GM12865 (cell line): ENCODE data around the gene CHRD.

Experiments
- DNase-seq: peaks from one replicate; pipeline ENCODE4 v3.0.0; 2010; ENCODE audit warnings: low read depth
- H3K4me3 ChIP-seq: 2 replicates; pipeline ENCODE4 v1.5.1; 2011; ENCODE audit warnings: mild to moderate bottlenecking, low read depth, low read length, control low read depth
- TF ChIP-seq, protein P1 (sequence below): IDR thresholded peaks from 2 replicates; pipeline ENCODE4 v1.5.1; 2011; ENCODE audit warnings: low read length, control low read depth, low read depth, inconsistent platforms; ENCODE audit not compliant: insufficient read depth; ENCODE audit errors: missing control alignments

Gene CHRD

DNA sequence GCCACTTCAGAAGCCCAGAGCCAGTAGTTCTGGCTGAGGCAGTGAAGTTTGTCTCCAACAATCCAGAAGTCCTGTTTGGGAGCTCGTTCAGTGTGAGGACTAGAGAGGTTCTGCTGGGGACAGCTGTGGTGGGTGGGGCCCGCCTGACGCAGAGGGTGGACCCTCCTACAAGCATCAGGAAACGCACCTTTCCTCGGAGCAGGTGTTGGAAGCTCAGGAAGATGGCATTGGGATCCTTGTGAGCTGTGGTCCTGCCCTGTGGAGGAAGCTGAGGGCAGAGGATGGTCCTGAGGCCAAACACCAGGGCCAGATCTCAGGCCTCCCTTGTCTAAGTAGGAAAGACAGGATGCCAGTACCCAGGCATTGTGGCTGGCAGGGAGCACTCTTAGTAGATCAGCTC is 6.9 kb upstream of the CHRD start:
- no peak for DNase-seq
- H3K4me3 ChIP-seq: no peak overlapping the region
- TF ChIP-seq, protein P1, sequence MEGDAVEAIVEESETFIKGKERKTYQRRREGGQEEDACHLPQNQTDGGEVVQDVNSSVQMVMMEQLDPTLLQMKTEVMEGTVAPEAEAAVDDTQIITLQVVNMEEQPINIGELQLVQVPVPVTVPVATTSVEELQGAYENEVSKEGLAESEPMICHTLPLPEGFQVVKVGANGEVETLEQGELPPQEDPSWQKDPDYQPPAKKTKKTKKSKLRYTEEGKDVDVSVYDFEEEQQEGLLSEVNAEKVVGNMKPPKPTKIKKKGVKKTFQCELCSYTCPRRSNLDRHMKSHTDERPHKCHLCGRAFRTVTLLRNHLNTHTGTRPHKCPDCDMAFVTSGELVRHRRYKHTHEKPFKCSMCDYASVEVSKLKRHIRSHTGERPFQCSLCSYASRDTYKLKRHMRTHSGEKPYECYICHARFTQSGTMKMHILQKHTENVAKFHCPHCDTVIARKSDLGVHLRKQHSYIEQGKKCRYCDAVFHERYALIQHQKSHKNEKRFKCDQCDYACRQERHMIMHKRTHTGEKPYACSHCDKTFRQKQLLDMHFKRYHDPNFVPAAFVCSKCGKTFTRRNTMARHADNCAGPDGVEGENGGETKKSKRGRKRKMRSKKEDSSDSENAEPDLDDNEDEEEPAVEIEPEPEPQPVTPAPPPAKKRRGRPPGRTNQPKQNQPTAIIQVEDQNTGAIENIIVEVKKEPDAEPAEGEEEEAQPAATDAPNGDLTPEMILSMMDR: no peak

DNA sequence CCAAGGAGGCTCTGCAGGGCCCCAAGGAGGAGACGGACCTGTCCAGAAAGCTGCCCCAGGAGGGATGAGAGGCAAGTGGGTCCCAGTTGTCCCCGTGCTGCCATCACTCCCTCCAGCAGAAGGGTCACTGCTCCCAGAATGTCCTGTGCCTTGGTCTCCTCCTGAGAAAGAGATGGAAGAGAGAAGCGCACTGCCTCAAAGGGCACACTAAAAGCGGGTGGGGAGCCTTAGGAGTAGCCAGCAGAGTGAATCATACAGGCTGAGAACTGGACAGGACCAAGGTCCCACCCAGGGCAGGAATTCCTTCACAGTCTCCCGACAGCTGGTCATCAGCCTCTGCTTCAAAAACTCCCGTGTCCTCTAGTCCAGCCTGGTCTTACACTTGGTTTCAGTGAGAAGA is 6.4 kb upstream of the CHRD start:
- H3K4me3 ChIP-seq: no peak overlapping the region
- no peak for DNase-seq
- TF ChIP-seq, protein P1: no peak

DNA sequence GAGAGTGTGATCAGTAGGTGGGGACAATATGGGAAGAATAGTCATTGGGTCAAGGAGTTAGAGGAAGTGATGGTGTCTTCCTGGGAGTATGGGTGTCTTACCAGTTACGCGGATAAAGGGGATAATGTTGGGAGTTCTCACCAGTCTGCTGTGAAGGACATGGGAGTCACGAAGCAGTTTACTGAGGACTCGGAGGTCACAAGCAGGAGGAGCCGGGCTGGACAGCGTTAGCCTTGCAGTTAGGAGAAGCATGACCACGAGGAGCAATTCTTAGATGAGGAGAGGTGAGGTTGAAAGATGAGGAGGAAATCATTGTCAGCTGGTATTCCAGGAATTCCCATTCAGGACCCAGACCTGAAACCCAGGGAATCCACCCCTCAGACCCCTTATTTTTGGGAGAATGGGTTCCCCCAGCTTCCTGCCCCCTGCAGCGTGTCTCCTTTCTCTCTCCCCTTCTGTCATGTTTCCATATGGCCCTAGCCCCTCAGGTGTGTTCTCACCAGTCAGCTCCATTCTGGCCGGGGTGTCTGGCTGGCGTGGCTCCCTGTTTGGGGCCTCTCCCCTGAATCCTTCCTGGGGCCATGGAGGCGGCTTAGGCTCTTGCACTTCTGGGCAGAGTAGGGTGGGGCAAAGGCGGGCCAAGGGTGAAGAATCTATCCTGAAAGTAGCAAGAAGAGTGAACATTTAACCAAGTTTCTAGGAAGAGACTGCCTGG is 4.0 kb upstream of the CHRD start:
- no peak for DNase-seq
- no peak overlapping the region for H3K4me3 ChIP-seq
- TF ChIP-seq, protein P1: no peak

DNA sequence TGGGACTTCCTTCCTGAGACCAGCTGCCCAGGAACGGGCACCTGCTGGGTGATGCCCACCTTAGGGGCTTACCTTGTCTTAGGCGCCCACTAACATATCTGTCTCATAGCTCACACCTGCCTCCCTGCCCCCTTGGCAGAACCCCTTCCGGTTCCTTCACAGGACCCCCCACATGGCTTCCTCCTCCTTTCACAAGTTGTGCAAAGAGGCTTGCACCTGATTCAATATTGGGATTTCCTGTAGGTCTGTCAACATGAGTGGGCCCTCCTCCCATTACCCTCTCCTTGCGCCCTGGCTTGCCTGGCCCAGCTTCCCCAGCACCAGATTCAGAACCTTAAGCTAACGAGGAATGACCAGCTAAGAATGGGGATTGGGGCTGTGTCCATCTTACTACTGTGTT is 2.5 kb upstream of the CHRD start:
- TF ChIP-seq, protein P1: no peak
- DNase-seq: no peak
- no peak overlapping the region for H3K4me3 ChIP-seq

DNA sequence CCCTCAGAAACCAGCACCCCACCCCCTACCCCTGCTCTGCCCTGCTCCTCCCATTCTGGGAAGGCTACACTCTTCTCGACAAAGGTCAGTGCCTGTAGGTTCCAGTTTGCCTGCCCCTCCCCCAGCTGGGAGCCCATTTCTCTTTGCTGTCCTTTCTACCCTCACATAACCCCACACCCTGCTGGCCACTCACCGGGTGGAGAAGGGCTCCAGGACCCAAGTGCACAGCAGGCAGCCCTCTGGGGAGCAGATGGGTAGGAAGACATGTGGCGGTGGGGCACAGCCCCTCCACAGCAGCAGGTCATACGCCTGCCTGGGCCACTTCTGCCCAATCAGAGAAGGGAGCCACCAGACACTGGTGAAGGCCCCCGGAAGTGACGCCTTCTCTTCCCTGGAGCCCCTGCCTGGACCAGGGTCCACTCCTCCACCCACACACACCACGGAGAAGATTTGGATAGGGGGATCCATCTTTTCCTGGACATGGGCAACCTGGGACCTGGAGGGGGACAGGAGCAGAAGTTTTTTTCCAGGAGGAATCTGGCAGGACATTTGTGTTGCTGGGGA is 1.9 kb upstream of the CHRD start, which contains the start of gene THPO:
TSS of gene THPO (minus strand) at position 326 of the 564 bp plus-strand sequence. CDS start 1,948 bp downstream, outside the sequence.
- H3K4me3 ChIP-seq: no peak within 1 kb of the TSS
- TF ChIP-seq, protein P1: no peak
- no peak for DNase-seq

DNA sequence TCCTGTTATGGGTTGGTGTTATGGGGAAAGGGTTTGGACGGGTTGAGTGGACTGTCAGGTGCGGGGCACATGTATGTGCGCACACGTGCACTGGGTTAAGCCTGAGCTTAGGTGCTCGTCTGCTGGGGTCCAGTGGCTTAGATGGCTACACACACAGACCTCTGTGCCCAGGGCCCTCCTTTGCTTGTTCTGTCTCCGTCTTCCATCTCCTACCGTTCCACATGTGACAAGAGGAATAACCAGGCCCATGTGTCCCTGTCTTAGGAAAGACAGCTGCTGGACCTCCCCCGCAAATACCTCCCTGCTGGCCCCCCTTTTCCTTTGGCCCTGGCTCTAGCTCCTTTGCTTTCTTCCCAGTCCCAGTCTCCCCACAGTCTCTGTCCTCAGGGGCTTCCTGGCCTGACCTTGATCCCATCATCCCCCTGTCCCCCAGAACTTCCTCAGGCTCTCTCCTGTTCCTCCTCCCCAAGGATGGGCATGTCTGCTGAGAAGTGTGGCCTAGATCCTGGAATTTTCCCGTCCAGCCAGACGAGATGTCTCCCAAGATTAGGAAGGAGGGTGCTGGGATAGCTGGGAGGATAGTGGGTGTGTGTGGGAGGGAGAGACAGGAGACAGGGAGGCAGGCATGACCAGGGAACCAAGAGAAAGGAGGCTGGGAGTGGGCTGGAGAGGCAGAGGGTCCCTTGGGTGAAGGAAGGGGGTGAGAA is 1.1 kb upstream of the CHRD start:
- DNase-seq: no peak
- TF ChIP-seq, protein P1: no peak
- H3K4me3 ChIP-seq: no peak overlapping the region
